A673 (cell line): ENCODE results near the gene PROKR1.

Experiments
- CTCF ChIP-seq: fragments of 300-800, 200-600 bp; sonication (generic); conservative IDR thresholded peaks from 2 replicates; pipeline ENCODE4 v1.5.1; 2017; ENCODE audit warnings: low read depth, mild to moderate bottlenecking, antibody characterized with exemption, low read length, moderate library complexity, mixed read lengths
- EZH2 ChIP-seq: fragments of 200-600 bp; sonication (generic); IDR thresholded peaks from 2 replicates; pipeline ENCODE4 v1.6.1; 2017; ENCODE audit warnings: borderline replicate concordance, low read depth, mild to moderate bottlenecking, mixed read lengths, antibody characterized with exemption, low read length; ENCODE audit not compliant: poor library complexity, severe bottlenecking

GRCh38 chr2:68645523-68645922, 2.1 kb downstream of the PROKR1 start:
- TF ChIP-seq CTCF, result no peak
- TF ChIP-seq EZH2, result no peak
